ENCODE measurements around the gene PLAAT3.
"Not testable (repeated sequence)": the region's sequence is repeated elsewhere in the genome, so short reads cannot be mapped to it uniquely, and the experiment has no call there.

PLAAT3 gene

DNA sequence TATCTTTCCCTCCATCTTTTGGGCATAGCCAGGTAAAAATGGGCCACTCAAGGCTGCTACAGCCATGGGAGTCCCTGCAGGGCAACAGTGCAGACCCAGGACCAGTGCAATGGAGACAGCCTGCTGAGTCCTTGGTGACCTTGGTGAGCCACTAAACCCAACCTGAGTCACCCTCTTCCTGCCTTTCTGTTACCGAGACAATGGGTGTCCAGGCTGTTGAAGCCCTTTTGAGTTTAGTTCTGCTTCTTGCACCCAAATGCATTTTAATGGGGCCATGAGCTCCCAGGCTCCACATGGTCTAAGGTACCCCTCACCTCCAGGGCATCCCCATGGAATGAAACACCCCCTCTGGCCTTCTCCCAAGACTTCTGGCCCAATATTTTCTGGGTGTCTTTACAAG lies 78.5 kb downstream of the PLAAT3 start:
- no peak for DNase-seq

DNA sequence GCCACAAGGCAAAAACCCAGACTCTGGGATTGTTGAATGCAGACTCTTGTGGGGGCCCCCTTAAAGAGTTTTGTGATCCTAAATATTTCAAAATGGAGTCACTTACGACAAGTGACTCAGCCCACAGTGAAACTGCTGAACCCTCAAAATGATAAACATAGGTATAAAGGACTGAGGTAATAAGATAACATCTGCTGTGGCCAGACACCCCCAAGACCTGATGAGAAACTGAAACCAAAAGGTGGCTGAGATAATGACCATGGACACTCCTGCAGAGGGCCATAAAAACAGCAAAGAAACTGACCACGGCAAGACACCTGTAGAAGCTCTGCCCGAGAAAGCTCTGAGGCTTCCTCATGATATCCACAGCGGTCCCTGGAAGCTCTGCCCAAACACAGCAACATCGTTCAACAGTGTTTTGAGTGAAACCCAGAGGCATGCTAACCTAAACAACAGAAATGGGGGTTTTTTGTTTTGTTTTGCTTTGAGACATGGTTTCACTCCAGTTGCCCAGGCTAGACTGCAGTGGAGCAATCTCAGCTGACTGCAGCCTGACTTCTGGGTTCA lies 79.3 kb downstream of the PLAAT3 start:
- no peak for DNase-seq

DNA sequence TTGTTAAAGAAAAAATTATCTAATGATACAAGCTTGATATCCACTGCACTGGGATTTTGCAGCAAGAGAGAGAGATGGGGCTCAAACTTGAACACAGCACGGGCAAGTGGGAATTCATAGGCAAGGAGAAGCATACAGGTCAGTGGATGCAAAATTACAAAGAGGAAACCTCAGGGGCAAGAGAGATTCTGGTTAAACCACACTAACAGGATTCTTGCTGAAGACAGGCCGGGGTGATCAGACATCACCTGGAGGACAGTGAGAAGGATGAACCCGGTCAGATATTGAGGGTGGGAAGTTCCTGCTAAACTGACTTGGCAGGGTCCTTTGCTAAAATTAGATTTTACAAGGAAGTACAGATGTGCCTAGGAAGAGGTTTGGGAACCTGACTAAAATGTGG lies 80.2 kb downstream of the PLAAT3 start:
- no peak for DNase-seq

GRCh38 chr11:63532799-63533475 lies 81.3 kb downstream of the PLAAT3 start:
- no peak for DNase-seq

DNA sequence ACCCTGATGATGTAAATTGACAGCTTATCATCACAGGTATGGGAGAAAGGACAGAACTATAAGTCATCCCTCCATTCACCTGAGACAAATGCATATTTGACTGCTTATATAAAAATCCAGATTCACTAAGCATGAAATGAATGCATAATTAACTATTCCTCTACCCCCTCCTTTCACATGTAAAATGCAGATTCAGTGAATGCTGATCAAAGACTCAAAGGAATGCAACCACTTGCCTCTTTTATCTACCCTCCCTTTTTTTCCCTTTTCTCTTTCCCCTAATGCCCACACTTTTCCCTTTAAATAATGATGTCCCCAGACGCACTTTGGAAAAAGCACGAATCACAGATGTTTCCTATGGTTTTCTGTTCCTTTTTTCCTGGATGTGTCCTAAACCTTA lies 82.1 kb downstream of the PLAAT3 start:
- no peak for DNase-seq

DNA sequence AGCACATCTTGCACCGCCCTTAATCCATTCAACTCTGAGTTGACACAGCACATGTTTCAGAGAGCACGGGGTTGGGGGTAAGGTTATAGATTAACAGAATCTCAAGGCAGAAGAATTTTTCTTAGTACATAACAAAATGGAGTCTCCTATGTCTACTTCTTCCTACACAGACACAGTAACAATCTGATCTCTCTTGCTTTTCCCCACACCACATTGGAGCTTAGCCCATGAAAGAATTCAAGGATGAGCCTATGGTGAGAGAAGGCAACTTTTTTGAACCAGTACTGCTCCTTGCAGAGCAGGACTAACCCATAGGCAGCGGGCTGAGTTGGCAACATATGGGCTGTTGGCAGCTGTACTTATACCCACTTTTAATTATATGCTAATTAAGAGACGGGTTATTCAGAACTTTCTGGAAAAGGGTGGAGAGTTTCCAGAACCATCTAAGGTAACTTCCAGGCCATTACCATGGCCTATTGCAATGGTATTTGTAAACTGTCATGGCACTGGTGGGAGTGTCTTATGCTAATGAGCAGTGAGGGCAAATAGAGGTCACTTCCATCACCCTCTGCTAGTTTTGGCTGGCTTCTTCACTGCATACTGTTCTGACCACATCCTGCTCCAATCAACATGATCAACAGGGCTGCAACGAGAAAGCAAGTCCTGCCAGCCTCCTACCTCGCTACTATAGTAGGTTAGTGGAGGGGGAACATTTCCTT lies 83.0 kb downstream of the PLAAT3 start:
- DNase-seq: not testable (repeated sequence)

GRCh38 chr11:63530021-63530420 lies 84.2 kb downstream of the PLAAT3 start:
- no peak for DNase-seq

- not testable (repeated sequence) for DNase-seq
Observed at GRCh38 chr11:63529373-63529772, 84.9 kb downstream of the PLAAT3 start.

DNA sequence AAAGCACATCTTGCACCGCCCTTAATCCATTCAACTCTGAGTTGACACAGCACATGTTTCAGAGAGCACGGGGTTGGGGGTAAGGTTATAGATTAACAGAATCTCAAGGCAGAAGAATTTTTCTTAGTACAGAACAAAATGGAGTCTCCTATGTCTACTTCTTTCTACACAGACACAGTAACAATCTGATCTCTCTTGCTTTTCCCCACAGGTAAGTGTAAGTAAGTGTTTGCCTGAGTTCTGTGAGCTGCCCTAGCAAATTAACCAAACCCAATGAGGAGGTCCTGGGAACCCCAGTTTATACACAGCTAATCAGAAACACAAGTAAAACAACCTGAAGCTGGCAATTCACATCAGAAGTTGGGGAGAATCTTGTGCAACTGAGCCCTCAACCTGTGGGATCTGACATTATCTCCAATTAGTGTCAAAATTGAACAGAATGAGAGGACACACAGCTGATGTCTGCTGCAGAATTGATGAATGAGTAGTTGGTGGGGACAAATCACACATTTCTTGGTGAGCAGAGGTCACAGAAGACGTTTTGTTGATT lies 85.4 kb downstream of the PLAAT3 start:
- not testable (repeated sequence) for DNase-seq

GRCh38 chr11:63528156-63528555 lies 86.1 kb downstream of the PLAAT3 start:
- not testable (repeated sequence) for DNase-seq

DNA sequence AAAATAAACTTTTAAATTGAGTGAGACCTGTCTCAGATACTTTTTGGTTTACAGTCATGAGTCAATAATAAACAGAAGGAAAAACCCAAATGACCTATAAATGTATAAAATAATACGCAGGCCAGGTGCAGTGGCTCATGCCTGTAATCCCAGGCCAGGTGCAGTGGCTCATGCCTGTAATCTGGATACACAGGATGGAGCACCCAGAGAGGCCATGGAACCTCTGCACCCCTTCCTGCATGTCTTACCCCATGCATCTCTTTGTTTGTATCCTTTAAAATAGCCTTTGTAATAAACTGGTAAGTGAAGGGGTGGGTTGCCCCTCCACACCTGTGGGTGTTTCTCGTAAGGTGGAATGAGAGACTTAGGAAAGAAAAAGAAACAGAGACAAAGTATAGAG lies 86.6 kb downstream of the PLAAT3 start:
- no peak for DNase-seq
